ENCODE data around the gene VAV3. TPM values are rescaled to one million over a fixed set of nuclear protein-coding genes. Genes with fewer than 3 reads are reported as not detected.

VAV3 gene
- total RNA-seq, 1 donor from 2014 or later: 4.8 TPM

- H3K36me3 ChIP-seq (ENCODE audit: control insufficient read depth, insufficient read depth, low read length): no peaks in the 10 kb centered on the region
- no peak for TF ChIP-seq CTCF (IDR thresholded peaks at IDR 0.05; ENCODE audit: insufficient read depth, low read length, poor library complexity, severe bottlenecking)
- DNase-seq (ENCODE audit: low read depth): no peak
- H3K27me3 ChIP-seq (ENCODE audit: control insufficient read depth, insufficient read depth, low read length): no peaks in the 10 kb centered on the region
- no peak overlapping the region for H3K4me3 ChIP-seq (ENCODE audit: low read depth, low read length)
Observed at GRCh38 chr1:107919953-107920352, 45.0 kb downstream of the VAV3 start.

GRCh38 chr1:107914119-107914765, 50.7 kb downstream of the VAV3 start:
- TF ChIP-seq CTCF (IDR thresholded peaks at IDR 0.05; ENCODE audit: insufficient read depth, low read length, poor library complexity, severe bottlenecking): no peak

GRCh38 chr1:107912656-107913055, 52.3 kb downstream of the VAV3 start:
- DNase-seq (ENCODE audit: low read depth): no peak
- TF ChIP-seq CTCF (IDR thresholded peaks at IDR 0.05; ENCODE audit: insufficient read depth, low read length, poor library complexity, severe bottlenecking): no peak

More at GRCh38 chr1:107914119-107914765, 50.7 kb downstream of the VAV3 start:
- no peak overlapping the region for H3K4me3 ChIP-seq (ENCODE audit: low read depth, low read length)
- no peaks in the 10 kb centered on the region for H3K36me3 ChIP-seq (ENCODE audit: control insufficient read depth, insufficient read depth, low read length)
- no peaks in the 10 kb centered on the region for H3K27me3 ChIP-seq (ENCODE audit: control insufficient read depth, insufficient read depth, low read length)
- no peak for DNase-seq (ENCODE audit: low read depth)

GRCh38 chr1:107900090-107900945, 64.7 kb downstream of the VAV3 start:
- no peaks in the 10 kb centered on the region for H3K27me3 ChIP-seq (ENCODE audit: control insufficient read depth, insufficient read depth, low read length)
- no peak for DNase-seq (ENCODE audit: low read depth)
- no peak for TF ChIP-seq CTCF (IDR thresholded peaks at IDR 0.05; ENCODE audit: insufficient read depth, low read length, poor library complexity, severe bottlenecking)
- no peaks in the 10 kb centered on the region for H3K36me3 ChIP-seq (ENCODE audit: control insufficient read depth, insufficient read depth, low read length)
- H3K4me3 ChIP-seq (ENCODE audit: low read depth, low read length): no peak overlapping the region

More at GRCh38 chr1:107912656-107913055, 52.3 kb downstream of the VAV3 start:
- H3K36me3 ChIP-seq (ENCODE audit: control insufficient read depth, insufficient read depth, low read length): no peaks in the 10 kb centered on the region
- no peaks in the 10 kb centered on the region for H3K27me3 ChIP-seq (ENCODE audit: control insufficient read depth, insufficient read depth, low read length)
- H3K4me3 ChIP-seq (ENCODE audit: low read depth, low read length): no peak overlapping the region

GRCh38 chr1:107899655-107900054, 65.3 kb downstream of the VAV3 start:
- no peak for TF ChIP-seq CTCF (IDR thresholded peaks at IDR 0.05; ENCODE audit: insufficient read depth, low read length, poor library complexity, severe bottlenecking)
- H3K27me3 ChIP-seq (ENCODE audit: control insufficient read depth, insufficient read depth, low read length): no peaks in the 10 kb centered on the region
- DNase-seq (ENCODE audit: low read depth): no peak
- no peaks in the 10 kb centered on the region for H3K36me3 ChIP-seq (ENCODE audit: control insufficient read depth, insufficient read depth, low read length)
- H3K4me3 ChIP-seq (ENCODE audit: low read depth, low read length): no peak overlapping the region

All from kidney epithelial cell (primary cell).